HepG2 (cell line): ENCODE results near the gene UNKL. TPM values are rescaled to one million over a fixed set of nuclear protein-coding genes. Genes with fewer than 3 reads are reported as not detected.

Experiments used
- ESRRA ChIP-seq: sonication (generic); formaldehyde crosslinking; IDR thresholded peaks from 2 replicates; pipeline ENCODE4 v1.5.1; 2020; ENCODE audit warnings: mild to moderate bottlenecking, low read depth, missing genetic modification reagents
- GPBP1L1 ChIP-seq: sonication (generic); formaldehyde crosslinking; IDR thresholded peaks from 2 replicates; pipeline ENCODE4 v1.5.0; 2020; ENCODE audit warnings: mild to moderate bottlenecking, missing genetic modification reagents
- ZNF33A ChIP-seq: sonication (generic); formaldehyde crosslinking; IDR thresholded peaks from 2 replicates; pipeline ENCODE4 v1.5.1; 2020; ENCODE audit warnings: missing genetic modification reagents, mild to moderate bottlenecking, moderate library complexity, borderline replicate concordance
- ZNF44 ChIP-seq: sonication (generic); formaldehyde crosslinking; IDR thresholded peaks from 2 replicates; pipeline ENCODE4 v1.5.1; 2020; ENCODE audit warnings: mild to moderate bottlenecking, missing genetic modification reagents
- ZNF496 ChIP-seq: sonication (generic); formaldehyde crosslinking; IDR thresholded peaks from 2 replicates; pipeline ENCODE4 v1.8.1; 2023; ENCODE audit warnings: mild to moderate bottlenecking, moderate library complexity, missing genetic modification reagents; ENCODE audit not compliant: insufficient replicate concordance
- ZNF652 ChIP-seq: IDR thresholded peaks from 2 replicates; pipeline ENCODE4 v1.6.1; 2016; ENCODE audit warnings: low read depth, borderline replicate concordance
- polyA plus RNA-seq, 8 experiments: library from polyadenylated mRNA; depleted of rRNA in 3 of 8; stranded (reverse) in 7 of 8; unstranded in 1 of 8; fragments of >200 nt; fragmentation: Illumina TruSeq in 4 of 8; extraction: Trizol in 4 of 8; gene quantifications; 2 replicates each; pipeline versions ENCODE4 v1.2.1 to v1.2.3, GENCODE V29; 2011 to 2016; ENCODE audit warnings: low read depth in 4 of 8, missing spikeins in 1 of 8, mixed read lengths in 1 of 8; ENCODE audit not compliant: insufficient read depth in 1 of 8
- total RNA-seq, 5 experiments: library from RNA; depleted of rRNA; stranded (reverse); fragments of >200 nt; fragmentation: Illumina TruSeq; extraction: Trizol; gene quantifications; 2 replicates each; pipeline ENCODE4 v1.2.3, GENCODE V29; 2016; ENCODE audit warnings: low read depth in 1 of 5
- TF ChIP-seq, protein P1 (sequence below): sonication (generic); formaldehyde crosslinking; IDR thresholded peaks from 2 replicates; pipeline ENCODE4 v1.4.0; 2020; ENCODE audit warnings: missing genetic modification reagents
- TF ChIP-seq, protein P2 (sequence below): fragments of 450-650 bp; IDR thresholded peaks from 2 replicates; pipeline ENCODE4 v1.6.1; 2017

Gene UNKL
- total and polyA plus RNA-seq, 2 of the 13 experiments (the other 11 are each of a cell fraction or from before 2014, with no cell fraction given) = 10.4 to 17.6 TPM

DNA sequence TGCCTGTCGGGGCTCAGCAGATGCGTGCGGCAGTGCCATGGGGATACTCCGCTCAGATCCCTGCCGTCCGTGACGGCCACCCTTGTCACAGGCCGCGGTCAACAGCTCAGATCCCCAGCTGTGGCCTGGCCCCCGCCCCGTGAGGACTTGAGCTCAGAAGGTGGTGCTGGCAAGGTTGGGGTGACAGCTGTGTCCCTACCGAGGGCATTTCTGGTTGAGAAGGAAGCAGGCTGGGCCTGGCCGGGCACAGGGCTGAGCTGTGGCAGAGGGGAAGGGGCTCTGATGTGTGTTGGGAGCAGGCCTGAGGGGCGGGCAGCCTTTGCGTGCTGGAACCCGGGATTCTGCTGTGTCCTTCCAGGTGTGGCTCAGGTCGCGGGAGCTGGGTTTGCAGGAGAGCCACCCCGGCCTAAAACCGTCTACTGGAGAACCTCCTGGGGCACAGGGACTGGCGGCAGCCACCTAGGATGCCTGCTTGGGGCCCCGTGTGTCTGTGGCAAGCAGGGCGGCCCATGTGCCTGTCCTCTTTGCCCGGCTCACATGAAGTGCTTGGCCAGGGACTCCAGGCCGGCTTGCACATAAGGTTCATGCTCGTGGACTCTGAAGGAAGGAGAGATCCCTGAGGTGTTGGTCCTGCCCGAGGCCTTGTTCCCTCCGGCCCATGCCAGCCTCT lies 100.0 kb downstream of the UNKL start (continued):
- TF ChIP-seq ZNF496 (CRISPR knock-in tag) (no peak), ZNF33A (CRISPR knock-in tag) (no peak), GPBP1L1 (CRISPR knock-in tag) (no peak), ZNF652 (CRISPR knock-in tag) (no peak), ZNF44 (CRISPR knock-in tag) (no peak), ESRRA (CRISPR knock-in tag) (no peak)
- TF ChIP-seq, protein P1, sequence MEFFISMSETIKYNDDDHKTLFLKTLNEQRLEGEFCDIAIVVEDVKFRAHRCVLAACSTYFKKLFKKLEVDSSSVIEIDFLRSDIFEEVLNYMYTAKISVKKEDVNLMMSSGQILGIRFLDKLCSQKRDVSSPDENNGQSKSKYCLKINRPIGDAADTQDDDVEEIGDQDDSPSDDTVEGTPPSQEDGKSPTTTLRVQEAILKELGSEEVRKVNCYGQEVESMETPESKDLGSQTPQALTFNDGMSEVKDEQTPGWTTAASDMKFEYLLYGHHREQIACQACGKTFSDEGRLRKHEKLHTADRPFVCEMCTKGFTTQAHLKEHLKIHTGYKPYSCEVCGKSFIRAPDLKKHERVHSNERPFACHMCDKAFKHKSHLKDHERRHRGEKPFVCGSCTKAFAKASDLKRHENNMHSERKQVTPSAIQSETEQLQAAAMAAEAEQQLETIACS (CRISPR knock-in tag) = no peak
- TF ChIP-seq, protein P2, sequence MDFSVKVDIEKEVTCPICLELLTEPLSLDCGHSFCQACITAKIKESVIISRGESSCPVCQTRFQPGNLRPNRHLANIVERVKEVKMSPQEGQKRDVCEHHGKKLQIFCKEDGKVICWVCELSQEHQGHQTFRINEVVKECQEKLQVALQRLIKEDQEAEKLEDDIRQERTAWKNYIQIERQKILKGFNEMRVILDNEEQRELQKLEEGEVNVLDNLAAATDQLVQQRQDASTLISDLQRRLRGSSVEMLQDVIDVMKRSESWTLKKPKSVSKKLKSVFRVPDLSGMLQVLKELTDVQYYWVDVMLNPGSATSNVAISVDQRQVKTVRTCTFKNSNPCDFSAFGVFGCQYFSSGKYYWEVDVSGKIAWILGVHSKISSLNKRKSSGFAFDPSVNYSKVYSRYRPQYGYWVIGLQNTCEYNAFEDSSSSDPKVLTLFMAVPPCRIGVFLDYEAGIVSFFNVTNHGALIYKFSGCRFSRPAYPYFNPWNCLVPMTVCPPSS = no peak
